Thoracic aorta (tissue), 2 donors: ENCODE data around the gene CREB5. TPM values are rescaled to one million over a fixed set of nuclear protein-coding genes. Genes with fewer than 3 reads are reported as not detected.

Experiments used
- ATAC-seq: fragments of 150-250 bp; one replicate; pipeline ENCODE4 v1.8.0; 2017; ENCODE audit warnings: low read depth; ENCODE audit not compliant: insufficient number of reproducible peaks, low FRiP score
- DNase-seq: peaks from one replicate; pipeline ENCODE4 v3.0.0-alpha.2; 2020; ENCODE audit warnings: low spot score
- H3K27ac ChIP-seq, 2 donors: fragments of 200-600 bp; sonication (generic); 1 replicate in 1 of 2; 2 replicates in 1 of 2; pipeline ENCODE4 v1.5.1; 2016; ENCODE audit warnings: mild to moderate bottlenecking in 2 of 2, moderate library complexity in 2 of 2
- H3K27me3 ChIP-seq: fragments of 200-600 bp; sonication (generic); replicated peaks from 2 replicates; pipeline ENCODE4 v1.6.0; 2016; ENCODE audit warnings: mild to moderate bottlenecking; ENCODE audit not compliant: insufficient read depth
- H3K36me3 ChIP-seq: fragments of 200-600 bp; sonication (generic); one replicate; pipeline ENCODE4 v1.5.1; 2016
- H3K4me1 ChIP-seq, 2 donors: fragments of 200-600 bp; sonication (generic); 1 replicate in 1 of 2; 2 replicates in 1 of 2; pipeline versions ENCODE4 v1.5.1 to v1.6.0; 2016; ENCODE audit warnings: low read depth in 2 of 2, mild to moderate bottlenecking in 1 of 2; ENCODE audit not compliant: control insufficient read depth in 1 of 2
- H3K4me3 ChIP-seq: fragments of 200-600 bp; sonication (generic); 2 replicates; pipeline ENCODE4 v1.5.1; 2016; ENCODE audit warnings: mild to moderate bottlenecking
- H3K9me3 ChIP-seq: fragments of 200-600 bp; sonication (generic); 2 replicates; pipeline ENCODE4 v1.5.1; 2016
- CTCF ChIP-seq: fragments of 200-600 bp; sonication (generic); IDR thresholded peaks from one replicate; pipeline ENCODE4 v1.5.1; 2019; ENCODE audit warnings: antibody characterized with exemption
- total RNA-seq, 2 donors: library from RNA; depleted of rRNA; stranded (reverse); fragments of >200 nt; gene quantifications; one replicate each; pipeline versions ENCODE4 v1.1.0 to v1.2.3, GENCODE V29; 2016

The CREB5 gene
- total RNA-seq, 2 donors from 2014 or later = 44.4 to 49.1 TPM

GRCh38 chr7:28503396-28503795 lies 91.1 kb downstream of the CREB5 start:
- no peaks in the 10 kb centered on the region for H3K36me3 ChIP-seq
- H3K9me3 ChIP-seq = no peaks in the 10 kb centered on the region
- H3K27me3 ChIP-seq = no peaks in the 10 kb centered on the region
- H3K4me3 ChIP-seq = no peak overlapping the region
- H3K4me1 ChIP-seq = peaks cover 7 to 13% of the 10 kb centered on the region in 2 donors
- DNase-seq = no peak
- TF ChIP-seq CTCF = no peak
- ATAC-seq = no peak
- H3K27ac ChIP-seq = no peak overlapping the region

GRCh38 chr7:28505014-28505413 lies 92.7 kb downstream of the CREB5 start:
- H3K4me1 ChIP-seq = peaks cover 9 to 13% of the 10 kb centered on the region in 2 donors
- no peak for ATAC-seq
- H3K4me3 ChIP-seq = no peak overlapping the region
- no peaks in the 10 kb centered on the region for H3K36me3 ChIP-seq
- TF ChIP-seq CTCF = no peak
- no peak overlapping the region for H3K27ac ChIP-seq
- DNase-seq = no peak
- no peaks in the 10 kb centered on the region for H3K27me3 ChIP-seq
- no peaks in the 10 kb centered on the region for H3K9me3 ChIP-seq

GRCh38 chr7:28505867-28506266 lies 93.5 kb downstream of the CREB5 start:
- DNase-seq (no peak), ATAC-seq (no peak)
- no peak for TF ChIP-seq CTCF
- H3K36me3 ChIP-seq = no peaks in the 10 kb centered on the region
- no peak overlapping the region for H3K4me3 ChIP-seq
- H3K27ac ChIP-seq = no peak overlapping the region
- H3K4me1 ChIP-seq = peaks cover 9 to 13% of the 10 kb centered on the region in 2 donors
- no peaks in the 10 kb centered on the region for H3K9me3 ChIP-seq
- H3K27me3 ChIP-seq = no peaks in the 10 kb centered on the region

- TF ChIP-seq CTCF = no peak
- ATAC-seq (no peak), DNase-seq (no peak)
- H3K27ac ChIP-seq = peak overlapping the region in 1 of 2 donors; percentile 22
- no peaks in the 10 kb centered on the region for H3K36me3 ChIP-seq
- H3K4me3 ChIP-seq = peak overlapping the region; percentile 33
- H3K4me1 ChIP-seq = peaks cover 9 to 13% of the 10 kb centered on the region in 2 donors
- H3K27me3 ChIP-seq = no peaks in the 10 kb centered on the region
- H3K9me3 ChIP-seq = no peaks in the 10 kb centered on the region
Observed at GRCh38 chr7:28507525-28508282, 95.4 kb downstream of the CREB5 start.

- no peaks in the 10 kb centered on the region for H3K27me3 ChIP-seq
- TF ChIP-seq CTCF = no peak
- H3K27ac ChIP-seq = no peak overlapping the region
- H3K36me3 ChIP-seq = no peaks in the 10 kb centered on the region
- peaks cover 9 to 13% of the 10 kb centered on the region in 2 donors for H3K4me1 ChIP-seq
- ATAC-seq (no peak), DNase-seq (no peak)
- no peaks in the 10 kb centered on the region for H3K9me3 ChIP-seq
- H3K4me3 ChIP-seq = peak overlapping the region; percentile 31
Observed at GRCh38 chr7:28509251-28510025, 97.1 kb downstream of the CREB5 start.
